CD4-positive, alpha-beta T cell treated with Interleukin-12 subunit alpha and Interleukin-12 subunit beta, for 1 hour (primary cell): ENCODE results near the gene ISCU.

Source experiments
- DNase-seq: peaks from one replicate; pipeline ENCODE4 v3.0.0-alpha.2; 2020

Gene ISCU

GRCh38 chr12:108562348-108563135, at the start of gene ISCU:
Gene ISCU (plus strand): TSS chr12:108562596. CDS start chr12:108562623, 27 bp downstream.
- DNase-seq: peak; percentile 99

GRCh38 chr12:108514468-108514972, 47.9 kb upstream of the ISCU start:
- DNase-seq: no peak

DNA sequence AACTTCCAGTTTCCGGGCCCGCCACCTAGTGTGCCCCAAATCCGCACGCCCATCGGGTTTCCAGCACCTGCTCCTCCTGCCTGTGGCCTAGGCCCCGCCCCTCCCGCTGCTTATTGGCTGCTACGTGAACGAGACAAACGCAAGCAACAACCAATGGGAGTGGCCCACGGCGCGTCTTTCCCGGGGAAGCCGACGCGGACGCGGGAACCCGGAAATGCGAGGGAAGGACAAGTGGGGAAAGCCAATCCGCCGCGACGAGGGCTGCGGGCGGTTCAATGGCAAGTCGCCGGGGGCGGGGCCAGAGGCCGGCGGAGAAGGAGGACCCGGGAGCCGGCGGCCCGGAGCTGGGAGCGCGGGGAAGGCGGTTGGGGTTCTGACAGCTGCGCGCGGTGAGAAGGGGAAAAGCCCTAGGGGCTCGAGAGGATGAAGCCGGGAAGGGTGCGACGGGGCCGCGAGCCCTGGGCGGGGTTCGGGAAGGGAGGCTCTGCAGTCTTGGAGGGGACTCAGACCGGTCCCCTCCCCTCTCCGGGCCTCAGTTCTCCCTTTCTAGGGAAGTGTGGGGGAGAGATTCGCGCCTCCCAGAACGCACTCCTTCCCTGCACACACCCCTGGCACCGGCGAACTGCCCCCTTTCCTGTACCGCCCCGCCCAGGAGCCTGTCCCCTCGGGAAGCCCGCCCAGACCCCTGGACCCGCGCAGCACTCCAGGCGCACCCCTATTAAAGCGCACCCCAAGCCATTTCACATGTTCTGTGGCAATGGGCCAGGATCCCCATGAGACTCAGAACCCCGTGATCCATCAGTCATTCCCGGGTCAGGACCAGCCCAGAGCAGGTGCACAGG, 47.2 kb upstream of the ISCU start, which contains the start of gene FICD:
Gene FICD (plus strand): TSS at position 305 of the 842 bp plus-strand sequence. CDS start 1,696 bp downstream, outside the sequence.
- DNase-seq: peak; percentile 98

DNA sequence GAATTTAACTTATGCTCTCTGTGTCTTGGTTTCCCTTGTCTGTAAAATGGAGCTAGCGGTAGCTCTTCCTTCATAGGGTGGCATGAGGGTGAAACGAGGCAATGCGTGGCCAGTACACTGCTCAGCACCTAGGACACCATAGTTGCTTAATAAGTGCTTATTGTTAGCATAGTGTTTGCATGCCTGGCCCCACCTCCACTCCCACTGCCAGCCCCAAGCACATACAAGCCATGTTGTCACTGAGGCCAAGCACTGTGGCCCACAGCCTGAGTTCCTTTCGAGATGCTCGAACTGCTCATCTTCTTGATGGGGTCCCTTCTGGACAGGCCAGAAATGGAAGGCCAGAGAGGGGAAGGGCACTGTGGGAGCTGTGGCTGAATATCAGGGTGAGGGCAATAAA, 46.5 kb upstream of the ISCU start:
- no peak for DNase-seq

GRCh38 chr12:108516511-108517275, 45.7 kb upstream of the ISCU start:
- no peak for DNase-seq

GRCh38 chr12:108517288-108518100, 44.9 kb upstream of the ISCU start:
- DNase-seq: no peak

DNA sequence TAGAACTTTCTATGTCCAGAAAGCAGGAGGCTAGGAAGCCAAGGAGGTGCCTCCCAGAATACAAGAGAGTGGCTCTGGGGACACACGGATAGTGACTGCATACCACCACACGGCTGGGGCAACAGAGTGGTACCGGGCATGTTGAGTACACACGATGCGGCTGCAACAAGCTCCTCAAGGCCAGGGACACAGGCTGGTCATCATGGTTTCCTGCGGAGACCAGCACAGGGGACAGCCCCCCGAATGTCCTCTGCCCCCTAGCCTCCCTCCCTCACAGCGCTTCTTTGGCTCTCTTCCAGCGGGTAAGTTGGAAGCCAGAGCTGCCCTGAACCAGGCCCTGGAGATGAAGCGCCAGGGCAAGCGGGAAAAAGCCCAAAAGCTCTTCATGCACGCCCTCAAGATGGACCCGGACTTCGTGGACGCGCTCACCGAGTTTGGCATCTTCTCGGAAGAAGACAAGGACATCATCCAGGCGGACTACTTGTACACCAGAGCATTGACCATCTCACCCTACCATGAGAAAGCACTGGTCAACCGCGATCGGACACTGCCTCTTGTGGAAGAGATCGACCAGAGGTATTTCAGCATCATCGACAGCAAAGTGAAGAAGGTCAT, 44.2 kb upstream of the ISCU start:
- DNase-seq: no peak

GRCh38 chr12:108518716-108519496, 43.5 kb upstream of the ISCU start:
- no peak for DNase-seq

- peak; percentile 12 for DNase-seq
Measured at GRCh38 chr12:108519558-108519957, 42.8 kb upstream of the ISCU start.

DNA sequence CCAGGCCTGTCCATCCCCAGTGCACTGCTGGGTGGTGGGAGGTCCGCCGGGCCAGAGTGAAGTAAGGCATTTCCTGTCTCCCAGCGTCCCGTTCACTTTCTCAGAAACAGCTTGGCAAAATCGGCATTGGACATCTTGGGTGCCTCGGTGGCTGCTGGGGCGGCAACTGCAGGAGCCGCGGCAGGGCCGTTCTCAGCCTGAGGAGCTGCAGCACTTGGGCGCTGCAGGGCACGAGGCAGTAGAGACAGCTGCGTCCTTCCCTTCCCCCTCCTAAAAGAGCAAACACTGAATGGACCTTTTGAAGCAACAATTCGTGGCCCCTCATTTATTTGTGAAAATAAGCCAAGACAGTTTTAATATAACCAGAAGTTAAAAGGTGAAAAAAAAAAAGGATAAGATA, 39.0 kb upstream of the ISCU start:
- DNase-seq: no peak

DNA sequence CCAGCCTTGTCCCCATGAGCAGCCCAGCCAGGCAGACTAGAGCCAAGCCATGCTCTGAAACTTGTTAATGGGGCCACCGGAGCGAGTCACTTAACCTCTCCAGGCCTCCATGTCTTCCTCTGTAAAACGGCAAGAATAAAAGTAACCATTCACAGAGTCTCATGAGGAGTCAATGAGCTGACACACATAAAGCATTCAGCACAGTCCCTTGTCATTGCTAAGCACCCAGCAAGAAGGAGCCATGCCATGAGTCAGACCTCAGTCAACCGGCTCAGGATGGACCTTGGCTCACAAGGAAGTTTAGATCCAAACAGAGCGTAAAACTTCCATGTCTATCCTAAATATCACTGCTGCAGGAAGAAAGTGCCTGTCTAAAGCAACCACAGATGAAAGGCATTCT, 36.7 kb upstream of the ISCU start:
- no peak for DNase-seq

DNA sequence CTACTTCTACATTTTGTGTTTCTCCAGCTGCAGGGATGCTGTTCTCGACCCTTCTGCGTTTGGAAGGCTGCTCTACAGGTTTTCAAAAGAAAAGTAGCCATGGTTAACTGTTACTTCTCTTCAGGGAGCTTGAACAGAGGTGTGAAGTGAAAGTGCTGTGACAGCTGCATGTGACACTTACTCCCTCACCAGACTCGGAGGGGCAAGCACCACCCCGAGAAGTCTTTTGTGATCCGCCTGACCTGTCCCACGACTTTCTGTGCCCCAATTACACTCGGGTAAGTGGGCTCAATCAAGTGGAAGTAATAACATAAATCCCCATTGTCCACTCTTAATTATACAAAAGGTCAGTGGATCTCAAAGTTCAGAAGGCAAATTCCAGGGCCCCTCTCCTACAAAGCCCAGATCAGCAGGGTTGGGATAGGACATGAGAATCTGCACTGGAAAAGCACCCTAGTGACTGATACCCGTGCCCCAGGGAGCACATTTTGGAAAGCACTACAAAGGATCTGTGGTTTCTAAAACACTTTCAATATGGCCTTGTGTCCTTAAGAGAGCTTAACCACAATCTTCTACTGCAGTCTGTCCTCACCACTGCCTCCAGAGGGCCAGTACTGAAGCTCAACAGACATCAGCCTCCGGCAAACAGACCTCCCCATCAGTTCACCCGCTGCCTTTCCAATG, 35.8 kb upstream of the ISCU start:
- no peak for DNase-seq

GRCh38 chr12:108527166-108527496, 35.3 kb upstream of the ISCU start:
- DNase-seq: no peak

- DNase-seq: no peak
Measured at GRCh38 chr12:108530161-108530560, 32.2 kb upstream of the ISCU start.

DNA sequence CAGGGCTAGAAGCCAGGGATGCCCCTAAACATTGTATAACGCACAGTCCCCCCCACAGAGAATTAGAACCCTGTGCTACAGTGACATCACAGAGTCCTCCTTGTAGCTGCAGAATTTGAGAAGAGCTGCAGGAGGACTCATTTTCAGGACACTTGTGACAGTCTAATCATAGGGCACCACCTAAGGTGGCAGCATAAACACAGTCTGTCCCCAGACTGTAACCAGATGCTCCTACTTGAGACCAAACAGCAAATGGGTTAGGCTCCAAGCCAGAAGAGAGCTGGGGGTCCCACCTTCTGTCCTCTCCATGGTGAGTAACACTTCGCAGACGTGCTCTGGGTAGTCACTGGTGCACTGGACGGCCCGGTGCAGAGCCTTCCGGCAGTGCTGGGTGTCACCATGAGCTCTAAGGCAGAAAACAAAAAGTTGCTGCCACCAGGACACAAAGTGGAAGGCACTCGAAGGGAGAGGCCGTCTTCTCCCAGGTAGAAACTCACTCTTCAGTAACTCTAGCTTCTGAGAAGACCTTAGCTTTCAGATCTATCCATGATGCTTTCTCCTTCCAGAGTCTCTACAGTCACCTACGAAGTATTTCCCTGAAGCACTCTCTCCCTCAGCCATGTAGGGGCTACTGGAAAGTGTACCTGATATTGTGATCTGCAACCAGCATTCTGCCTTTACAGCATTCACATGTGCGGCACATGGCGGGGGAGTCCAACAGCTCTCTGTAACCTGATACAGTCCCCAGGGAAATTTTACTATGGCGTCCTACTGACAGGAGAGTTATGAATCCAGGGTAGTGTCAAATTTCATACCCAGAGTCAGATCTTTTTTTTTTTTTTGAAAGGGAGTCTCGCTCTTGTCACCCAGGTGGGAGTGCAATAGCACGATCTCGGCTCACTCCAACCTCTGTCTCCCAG, 30.2 kb upstream of the ISCU start:
- DNase-seq: no peak

DNA sequence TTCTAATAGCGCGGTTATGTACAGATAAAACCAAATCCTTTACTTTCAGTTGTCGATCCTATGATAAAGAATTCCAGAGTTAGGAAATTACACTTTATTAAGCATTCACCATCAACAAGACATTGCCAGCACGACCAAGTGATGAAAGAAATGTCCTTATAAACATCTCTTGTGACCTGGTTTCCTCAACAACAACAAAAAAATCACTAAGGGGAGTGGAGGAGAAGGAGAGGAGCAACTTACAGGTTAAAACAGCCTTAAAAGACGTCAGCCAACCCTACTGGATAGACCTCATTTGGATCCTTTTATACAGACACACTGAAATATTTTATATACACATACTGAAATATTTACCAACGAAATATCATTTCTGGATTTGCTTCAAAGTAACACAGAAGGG, 24.2 kb upstream of the ISCU start:
- DNase-seq: no peak

DNA sequence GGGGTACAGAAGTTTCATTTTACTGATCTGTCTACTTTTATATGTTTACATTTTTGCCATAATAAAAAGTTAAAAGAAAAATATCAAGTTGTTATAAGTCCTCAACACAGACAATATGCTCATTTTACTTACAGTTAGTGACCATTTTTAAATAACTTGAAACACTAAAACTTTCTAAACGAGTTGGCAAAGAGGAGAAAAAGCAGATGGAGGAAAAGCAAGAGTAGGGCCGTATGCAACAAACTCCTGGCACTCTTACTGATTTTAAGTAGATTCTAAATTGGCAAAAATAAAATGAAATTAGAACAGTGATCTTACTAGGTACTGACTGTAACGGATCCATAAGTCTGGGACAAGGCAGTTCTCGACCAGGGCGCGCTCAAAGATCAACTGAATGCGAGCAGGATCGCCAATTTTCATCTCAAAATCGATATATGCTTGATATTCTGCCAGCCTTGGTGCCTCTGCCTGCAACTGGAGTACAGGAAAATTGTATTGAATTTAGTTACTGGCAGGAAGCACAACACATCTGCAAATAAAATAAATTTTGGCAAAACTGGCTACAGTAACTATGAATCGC, 23.7 kb upstream of the ISCU start:
- no peak for DNase-seq

GRCh38 chr12:108542320-108542719, 20.1 kb upstream of the ISCU start:
- no peak for DNase-seq

- no peak for DNase-seq
Measured at GRCh38 chr12:108543652-108544051, 18.7 kb upstream of the ISCU start.
